Esophagus muscularis mucosa (tissue), 4 donors: ENCODE data around the gene FAM117B. TPM values are rescaled to one million over a fixed set of nuclear protein-coding genes. Genes with fewer than 3 reads are reported as not detected.

Experiments used
- DNase-seq: peaks from one replicate; pipeline ENCODE4 v3.0.0-alpha.2; 2017; ENCODE audit errors: extremely low spot score
- H3K27ac ChIP-seq, 4 donors: fragments of 200-600 bp; sonication (generic); replicated peaks in 1 of 4; 1 replicate in 3 of 4; 2 replicates in 1 of 4; pipeline ENCODE4 v1.5.1; 2016 to 2019; ENCODE audit warnings: mild to moderate bottlenecking in 1 of 4
- H3K27me3 ChIP-seq, 4 donors: fragments of 200-600 bp; sonication (generic); one replicate each; pipeline versions ENCODE4 v1.5.1 to v1.6.0; 2016 to 2019
- H3K36me3 ChIP-seq, 4 donors: fragments of 200-600 bp; sonication (generic); one replicate each; pipeline ENCODE4 v1.5.1; 2016 to 2019
- H3K4me1 ChIP-seq, 4 donors: fragments of 200-600 bp; sonication (generic); one replicate each; pipeline ENCODE4 v1.5.1; 2016 to 2019
- H3K4me3 ChIP-seq, 4 donors: fragments of 200-600 bp; sonication (generic); 1 replicate in 2 of 4; 2 replicates in 2 of 4; pipeline ENCODE4 v1.5.1; 2016 to 2019; ENCODE audit warnings: mild to moderate bottlenecking in 4 of 4, moderate library complexity in 1 of 4
- H3K9me3 ChIP-seq, 4 donors: fragments of 200-600 bp; sonication (generic); 1 replicate in 3 of 4; 2 replicates in 1 of 4; pipeline ENCODE4 v1.5.1; 2016 to 2019
- CTCF ChIP-seq, 3 experiments: fragments of 200-600 bp in 2 of 3; fragments of 450-650 bp in 1 of 3; sonication (generic) in 2 of 3; IDR thresholded peaks; one replicate each; pipeline ENCODE4 v1.5.1; 2017 to 2019; ENCODE audit warnings: antibody characterized with exemption in 3 of 3, mild to moderate bottlenecking in 2 of 3, moderate library complexity in 1 of 3
- EP300 ChIP-seq: sonication (generic); formaldehyde crosslinking; IDR thresholded peaks from one replicate; pipeline ENCODE4 v1.6.1; 2017; ENCODE audit warnings: antibody characterized with exemption
- POLR2A ChIP-seq: fragments of 450-650 bp; IDR thresholded peaks from one replicate; pipeline ENCODE4 v1.6.1; 2017; ENCODE audit warnings: antibody characterized with exemption, moderate library complexity, mild to moderate bottlenecking, low read depth
- POLR2AphosphoS5 ChIP-seq, 2 donors: sonication (generic); formaldehyde crosslinking; IDR thresholded peaks; one replicate each; pipeline ENCODE4 v1.6.1; 2017; ENCODE audit warnings: antibody characterized with exemption in 2 of 2
- WGBS: methylation state at CpG from one replicate; pipeline ENCODE4 v1.1.5; 2018; 5-methylcytosine and 5-hydroxymethylcytosine counted together
- intact Hi-C: fragments of 100-400 bp; cut with DNase I; formaldehyde crosslinking; loops from one replicate; pipeline ENCODE4 v1.15.1; 2023
- small RNA-seq, 3 donors: library from RNA; depleted of rRNA; stranded (forward); fragments of <200 nt; gene quantifications; one replicate each; pipeline ENCODE3, GENCODE V24; 2016
- total RNA-seq, 4 donors: library from RNA; depleted of rRNA; stranded (reverse); fragments of >200 nt; gene quantifications; one replicate each; pipeline versions ENCODE4 v1.1.0 to v1.2.1, GENCODE V29; 2016

Gene FAM117B
- total RNA-seq, 4 donors from 2014 or later = 2.8 to 5.0 (median 4.2) TPM

DNA sequence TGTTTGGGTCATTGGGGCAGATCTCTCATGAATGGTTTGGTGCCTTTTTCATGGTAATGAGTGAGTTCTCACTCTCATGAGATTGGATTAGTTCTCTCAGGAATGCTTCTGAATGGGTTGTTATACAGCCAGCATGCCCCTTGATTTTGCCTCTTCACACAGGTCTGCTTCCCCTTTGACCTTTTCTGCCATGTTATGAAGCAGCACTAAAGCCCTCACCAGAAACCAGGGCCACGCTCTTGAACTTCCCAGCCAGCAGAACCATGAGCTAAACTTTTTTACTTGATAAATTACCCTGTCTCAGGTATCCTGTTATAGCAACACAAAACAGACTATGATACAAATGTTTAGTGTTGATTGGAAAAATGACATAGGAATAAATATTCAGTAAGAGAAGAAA lies 179.5 kb downstream of the FAM117B start:
- TF ChIP-seq POLR2A (no peak), EP300 (no peak), CTCF (IDR thresholded peaks at IDR 0.05) (no peak), POLR2AphosphoS5 (IDR thresholded peaks at IDR 0.05) (no peak)
- intact Hi-C loops = no loop called here
- 100% methylated on average over 1 of the region's 1 CpG for WGBS

GRCh38 chr2:202815548-202816360 lies 181.0 kb downstream of the FAM117B start:
- no peak for TF ChIP-seq EP300
- no peak for TF ChIP-seq POLR2A
- TF ChIP-seq POLR2AphosphoS5 (IDR thresholded peaks at IDR 0.05) = peak in 1 of 2 donors; percentile 47
- no peak for TF ChIP-seq CTCF (IDR thresholded peaks at IDR 0.05)
- Histone ChIP-seq H3K27me3 (no peaks in the 10 kb centered on the region), H3K9me3 (no peaks in the 10 kb centered on the region), H3K36me3 (peaks cover 0 to 14% (median 2%) of the 10 kb centered on the region in 4 donors), H3K27ac (peak overlapping the region; percentile 37 to 67 (median 64)), H3K4me1 (peaks cover 10 to 24% (median 14%) of the 10 kb centered on the region in 4 donors), H3K4me3 (no peak overlapping the region)
- intact Hi-C loops = no loop called here
- WGBS = 31% methylated on average over 4 of the region's 4 CpGs
- DNase-seq = no peak

More for the DNA sequence above, 179.5 kb downstream of the FAM117B start:
- H3K4me1 ChIP-seq = peaks cover 10 to 24% (median 14%) of the 10 kb centered on the region in 4 donors
- H3K4me3 ChIP-seq = no peak overlapping the region
- no peak overlapping the region for H3K27ac ChIP-seq
- no peak for DNase-seq
- peaks cover 0 to 22% (median 2%) of the 10 kb centered on the region in 4 donors for H3K36me3 ChIP-seq
- H3K27me3 ChIP-seq = no peaks in the 10 kb centered on the region
- no peaks in the 10 kb centered on the region for H3K9me3 ChIP-seq

DNA sequence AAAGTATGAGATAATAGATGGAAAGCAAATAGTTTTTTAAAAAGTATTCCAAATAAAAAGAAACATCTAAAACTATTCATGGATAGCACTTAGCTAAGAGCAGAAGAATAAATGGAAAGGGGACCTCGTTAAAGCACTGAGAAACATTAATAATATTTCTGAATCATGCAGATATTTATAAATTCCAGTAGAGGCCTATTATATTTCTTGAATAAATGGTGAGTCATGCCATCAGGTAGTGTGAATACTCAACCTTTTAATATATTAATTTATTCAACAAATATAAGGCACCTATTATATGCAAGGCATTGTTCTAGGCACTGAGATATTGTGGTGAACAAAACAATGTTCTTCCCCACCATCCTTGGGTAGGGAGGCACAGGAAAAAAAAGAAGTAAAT lies 183.0 kb downstream of the FAM117B start:
- no peak for DNase-seq
- WGBS = 78% methylated on average over 1 of the region's 1 CpG
- Histone ChIP-seq H3K36me3 (peaks cover 0 to 12% (median 2%) of the 10 kb centered on the region in 4 donors), H3K9me3 (no peaks in the 10 kb centered on the region), H3K27me3 (no peaks in the 10 kb centered on the region), H3K4me1 (peaks cover 10 to 24% (median 14%) of the 10 kb centered on the region in 4 donors), H3K4me3 (no peak overlapping the region), H3K27ac (no peak overlapping the region)
- intact Hi-C loops = no loop called here
- no peak for TF ChIP-seq POLR2A
- no peak for TF ChIP-seq EP300
- no peak for TF ChIP-seq POLR2AphosphoS5 (IDR thresholded peaks at IDR 0.05)
- TF ChIP-seq CTCF (IDR thresholded peaks at IDR 0.05) = no peak

GRCh38 chr2:202818321-202818720 lies 183.6 kb downstream of the FAM117B start:
- 84% methylated on average over 3 of the region's 3 CpGs for WGBS
- intact Hi-C loops = no loop called here

More at GRCh38 chr2:202818321-202818720, 183.6 kb downstream of the FAM117B start:
- no peak overlapping the region for H3K4me3 ChIP-seq
- TF ChIP-seq EP300 (no peak), CTCF (IDR thresholded peaks at IDR 0.05) (no peak), POLR2AphosphoS5 (IDR thresholded peaks at IDR 0.05) (no peak), POLR2A (no peak)
- peaks cover 10 to 24% (median 14%) of the 10 kb centered on the region in 4 donors for H3K4me1 ChIP-seq
- no peaks in the 10 kb centered on the region for H3K27me3 ChIP-seq
- H3K9me3 ChIP-seq = no peaks in the 10 kb centered on the region
- DNase-seq = no peak
- H3K36me3 ChIP-seq = peaks cover 0 to 10% (median 2%) of the 10 kb centered on the region in 4 donors
- no peak overlapping the region for H3K27ac ChIP-seq

Small RNAs within 50 kb of the gene (small RNA-seq; reads per million reads assigned to genes)
- gene MTND4LP17 = 0 reads per million in 3 donors

Other genes with a start within 250 kb of the FAM117B start
- 10 to 100 TPM in 2 of 4 donors, 1 to 10 TPM in 2; 9.6 to 14.4 (median 11.8) TPM for gene ICA1L, start 236.8 kb downstream of the FAM117B start, total RNA-seq